HCT116 (cell line): ENCODE measurements around the gene RFPL2. TPM values are rescaled to one million over a fixed set of nuclear protein-coding genes. Genes with fewer than 3 reads are reported as not detected.

Source experiments
- ATAC-seq: fragments of 200-7000 bp; cut with Tn5 transposase; 2 replicates; pipeline ENCODE4 v1.9.1; 2020; ENCODE audit warnings: mild to moderate bottlenecking, moderate library complexity
- BruUV-seq: library from RNA; stranded (reverse); fragments of 400-500 nt; replicated peaks from 2 replicates; lab custom pipeline; 2021; lab: Mats Ljungman, UMichigan
- CTCF ChIA-PET: fragments of 300-600 bp; sonication (Branson Sonifier 250); formaldehyde crosslinking; loops from one replicate; lab custom pipeline; 2021; ENCODE audit warnings: antibody characterized with exemption; lab: Charles Lee
- POLR2A ChIA-PET: fragments of 300-600, 350-600 bp; sonication (Branson Sonifier 250); formaldehyde crosslinking; loops from one replicate; lab custom pipeline; 2021; ENCODE audit warnings: antibody characterized with exemption; lab: Charles Lee
- RAD21 ChIA-PET, 2 experiments: fragments of 300-600 bp; sonication (Branson Sonifier 250); formaldehyde crosslinking; loops; one replicate each; lab custom pipeline; 2023; ENCODE audit warnings: low total read pairs in 2 of 2; ENCODE audit not compliant: uncharacterized antibody in 2 of 2, unreplicated experiment in 2 of 2, low non-redundant PET in 1 of 2; lab: Charles Lee
- DNase-seq: peaks from one replicate; pipeline ENCODE4 v3.0.0-alpha.2; 2010; ENCODE audit warnings: low read depth, low spot score
- H2AFZ ChIP-seq: fragments of 200-600 bp; shearing (Covaris generic), sonication (generic); 2 replicates; pipeline ENCODE4 v1.6.1; 2017; ENCODE audit warnings: low read depth, mixed run types, mixed read lengths, antibody characterized with exemption, low read length; ENCODE audit not compliant: poor library complexity, severe bottlenecking
- H3K27ac ChIP-seq: 2 replicates; pipeline ENCODE4 v1.5.1; 2012; ENCODE audit warnings: low read depth, low read length
- H3K27me3 ChIP-seq: fragments of 200-600 bp; sonication (generic); 2 replicates; pipeline ENCODE4 v1.6.1; 2016; ENCODE audit warnings: mixed run types, low read length, mixed read lengths; ENCODE audit not compliant: insufficient read depth
- H3K36me3 ChIP-seq, 2 experiments: fragments of 200-500 bp in 1 of 2; fragments of 200-600 bp in 1 of 2; sonication (Bioruptor generic) in 1 of 2; sonication (generic) in 1 of 2; 2 replicates each; pipeline versions ENCODE4 v1.5.1 to v1.6.1; 2014 to 2016; ENCODE audit warnings: low read length in 2 of 2, inconsistent platforms in 1 of 2, mixed read lengths in 1 of 2, mixed run types in 1 of 2; ENCODE audit not compliant: insufficient read depth in 2 of 2, control insufficient read depth in 1 of 2
- H3K4me1 ChIP-seq, 2 experiments: fragments of 200-600 bp in 1 of 2; sonication (generic) in 1 of 2; 2 replicates each; pipeline versions ENCODE4 v1.5.1 to v1.6.1; 2012 to 2017; ENCODE audit warnings: low read length in 2 of 2, inconsistent platforms in 1 of 2, mild to moderate bottlenecking in 1 of 2, mixed read lengths in 1 of 2, mixed run types in 1 of 2, moderate library complexity in 1 of 2; ENCODE audit not compliant: insufficient read depth in 2 of 2, control insufficient read depth in 1 of 2
- H3K4me2 ChIP-seq: fragments of 200-600 bp; sonication (generic); 2 replicates; pipeline ENCODE4 v1.6.1; 2017; ENCODE audit warnings: mixed run types, low read length, mixed read lengths
- H3K4me3 ChIP-seq, 2 experiments: fragments of 200-600 bp in 1 of 2; sonication (generic) in 1 of 2; replicated peaks in 1 of 2; 2 replicates each; pipeline ENCODE4 v1.5.1; 2011 to 2016; ENCODE audit warnings: low read length in 2 of 2, control low read depth in 1 of 2, low read depth in 1 of 2, mild to moderate bottlenecking in 1 of 2, mixed read lengths in 1 of 2, mixed run types in 1 of 2
- H3K79me2 ChIP-seq: fragments of 200-600 bp; sonication (generic); 2 replicates; pipeline ENCODE4 v1.6.1; 2017; ENCODE audit warnings: mild to moderate bottlenecking, mixed run types, low read length, moderate library complexity, mixed read lengths; ENCODE audit not compliant: insufficient read depth
- H3K9ac ChIP-seq: fragments of 200-600 bp; sonication (generic); 2 replicates; pipeline ENCODE4 v1.6.1; 2016; ENCODE audit warnings: low read length, mixed read lengths
- H3K9me2 ChIP-seq: fragments of 200-600 bp; sonication (generic), shearing (Covaris generic); 2 replicates; pipeline ENCODE4 v1.6.1; 2017; ENCODE audit warnings: mixed run types, mild to moderate bottlenecking, moderate library complexity; ENCODE audit not compliant: insufficient read depth
- H3K9me3 ChIP-seq, 2 experiments: fragments of 200-500 bp in 1 of 2; fragments of 200-600 bp in 1 of 2; sonication (Bioruptor generic) in 1 of 2; sonication (generic) in 1 of 2; 2 replicates each; pipeline ENCODE4 v1.6.1; 2014 to 2017; ENCODE audit warnings: low read length in 2 of 2, mixed read lengths in 2 of 2, inconsistent platforms in 1 of 2, low read depth in 1 of 2, mild to moderate bottlenecking in 1 of 2, mixed run types in 1 of 2, moderate library complexity in 1 of 2; ENCODE audit not compliant: control insufficient read depth in 1 of 2, insufficient read depth in 1 of 2
- H4K20me1 ChIP-seq: fragments of 200-600 bp; sonication (generic), shearing (Covaris generic); 2 replicates; pipeline ENCODE4 v1.6.1; 2017; ENCODE audit warnings: mixed run types, mild to moderate bottlenecking, moderate library complexity; ENCODE audit not compliant: insufficient read depth
- CBX3 ChIP-seq: IDR thresholded peaks from 2 replicates; pipeline ENCODE4 v1.6.1; 2012; ENCODE audit warnings: low read depth
- EZH2 ChIP-seq: fragments of 200-600 bp; sonication (generic); IDR thresholded peaks from 2 replicates; pipeline ENCODE4 v1.6.1; 2017; ENCODE audit warnings: antibody characterized with exemption, mixed run types
- POLR2A ChIP-seq: IDR thresholded peaks from 2 replicates; pipeline ENCODE4 v1.7.0; 2011; ENCODE audit warnings: borderline replicate concordance; ENCODE audit not compliant: insufficient read depth, insufficient read length; ENCODE audit errors: extremely low read depth
- RAD21 ChIP-seq: IDR thresholded peaks from 2 replicates; pipeline ENCODE4 v1.6.1; 2012; ENCODE audit warnings: low read depth, mild to moderate bottlenecking
- intact Hi-C: fragments of 100-400 bp; cut with micrococcal nuclease; formaldehyde crosslinking; loops from 2 replicates; pipeline ENCODE4 v1.10.0; 2022
- total RNA-seq: library from RNA; stranded (reverse); gene quantifications from one replicate; pipeline ENCODE4 v1.2.1, GENCODE V29; 2021; ENCODE audit not compliant: unreplicated experiment
- TF ChIP-seq, protein P1 (sequence below), 3 experiments: fragments of 200-600 bp in 1 of 3; sonication (generic) in 1 of 3; IDR thresholded peaks in 2 of 3; conservative IDR thresholded peaks in 1 of 3; 2 replicates each; pipeline ENCODE4 v1.5.1; 2012 to 2017; ENCODE audit warnings: low read depth in 2 of 3, low read length in 2 of 3, antibody characterized with exemption in 1 of 3, borderline replicate concordance in 1 of 3, control low read depth in 1 of 3, mild to moderate bottlenecking in 1 of 3, mixed read lengths in 1 of 3, mixed run types in 1 of 3, moderate library complexity in 1 of 3; ENCODE audit not compliant: insufficient read depth in 1 of 3

Gene RFPL2
- total RNA-seq, 1 experiment from 2014 or later: 0.61 TPM

- TF ChIP-seq RAD21 (peak; percentile 53), EZH2 (no peak), CBX3 (no peak), POLR2A (no peak)
- TF ChIP-seq, protein P1, sequence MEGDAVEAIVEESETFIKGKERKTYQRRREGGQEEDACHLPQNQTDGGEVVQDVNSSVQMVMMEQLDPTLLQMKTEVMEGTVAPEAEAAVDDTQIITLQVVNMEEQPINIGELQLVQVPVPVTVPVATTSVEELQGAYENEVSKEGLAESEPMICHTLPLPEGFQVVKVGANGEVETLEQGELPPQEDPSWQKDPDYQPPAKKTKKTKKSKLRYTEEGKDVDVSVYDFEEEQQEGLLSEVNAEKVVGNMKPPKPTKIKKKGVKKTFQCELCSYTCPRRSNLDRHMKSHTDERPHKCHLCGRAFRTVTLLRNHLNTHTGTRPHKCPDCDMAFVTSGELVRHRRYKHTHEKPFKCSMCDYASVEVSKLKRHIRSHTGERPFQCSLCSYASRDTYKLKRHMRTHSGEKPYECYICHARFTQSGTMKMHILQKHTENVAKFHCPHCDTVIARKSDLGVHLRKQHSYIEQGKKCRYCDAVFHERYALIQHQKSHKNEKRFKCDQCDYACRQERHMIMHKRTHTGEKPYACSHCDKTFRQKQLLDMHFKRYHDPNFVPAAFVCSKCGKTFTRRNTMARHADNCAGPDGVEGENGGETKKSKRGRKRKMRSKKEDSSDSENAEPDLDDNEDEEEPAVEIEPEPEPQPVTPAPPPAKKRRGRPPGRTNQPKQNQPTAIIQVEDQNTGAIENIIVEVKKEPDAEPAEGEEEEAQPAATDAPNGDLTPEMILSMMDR (IDR thresholded peaks at IDR 0.05 in 2 of 3, conservative IDR thresholded peaks at IDR 0.05 in 1 of 3; ENCODE audit: borderline replicate concordance in 1 of 3, insufficient read depth in 1 of 3, low read depth in 2 of 3, low read length in 2 of 3): peak; percentile 70 to 86 (median 78)
- BruUV-seq: no TSS peak
- POLR2A ChIA-PET: no interaction called here
- H3K9me2 ChIP-seq: no peaks in the 10 kb centered on the region
- H3K9ac ChIP-seq: no peak overlapping the region
- H2AFZ ChIP-seq: no peak overlapping the region
- no peaks in the 10 kb centered on the region for H4K20me1 ChIP-seq
- CTCF ChIA-PET: interaction anchor here (0.6 to 1.1 kb wide), 4 partner anchors 11 to 237 kb away, joined by 3 to 4 read pairs (median 3); no protein-coding TSS in a partner anchor
- peak; percentile 74 for ATAC-seq
- H3K79me2 ChIP-seq: no peaks in the 10 kb centered on the region
- peak; percentile 56 for DNase-seq
- H3K27ac ChIP-seq: peak overlapping the region; percentile 48; the same call in 1 of the 2 replicates
- RAD21 ChIA-PET: no interaction called here
- peaks cover 25 to 41% of the 10 kb centered on the region in 2 experiments for H3K4me1 ChIP-seq
- H3K4me3 ChIP-seq: no peak overlapping the region
- H3K4me2 ChIP-seq: peak overlapping the region; percentile 99
- H3K9me3 ChIP-seq: no peaks in the 10 kb centered on the region
- peaks cover 0 to 4% of the 10 kb centered on the region in 2 experiments; a peak in 2 of 4 replicates for H3K36me3 ChIP-seq
- intact Hi-C loops: loop anchor here (2.0 to 10.0 kb wide), 3 partner anchors 168 to 268 kb away; partner anchors contain the start of gene FBXO7
- H3K27me3 ChIP-seq: no peaks in the 10 kb centered on the region
Measured at GRCh38 chr22:32206774-32207758, 2.2 kb upstream of the RFPL2 start.
